Astrocyte of the hippocampus (primary cell): ENCODE results near the gene SLC45A1.
"Not testable (repeated sequence)": the region's sequence is repeated elsewhere in the genome, so short reads cannot be mapped to it uniquely, and the experiment has no call there.

Source experiments
- DNase-seq: peaks from one replicate; pipeline ENCODE4 v3.0.0; 2011; ENCODE audit warnings: low read depth, low spot score

Gene SLC45A1

GRCh38 chr1:8367571-8368194 lies 49.8 kb downstream of the SLC45A1 start:
- no peak for DNase-seq

- no peak for DNase-seq
Observed at GRCh38 chr1:8368956-8369639, 51.2 kb downstream of the SLC45A1 start.

GRCh38 chr1:8370046-8370881 lies 52.4 kb downstream of the SLC45A1 start:
- DNase-seq: peak; percentile 69

GRCh38 chr1:8370905-8371315 lies 53.0 kb downstream of the SLC45A1 start:
- DNase-seq: no peak

GRCh38 chr1:8371372-8371991 lies 53.6 kb downstream of the SLC45A1 start:
- no peak for DNase-seq

GRCh38 chr1:8373125-8373524 lies 55.2 kb downstream of the SLC45A1 start:
- no peak for DNase-seq

- DNase-seq: peak; percentile 92
Observed at GRCh38 chr1:8373581-8374241, 55.8 kb downstream of the SLC45A1 start.

- no peak for DNase-seq
Observed at GRCh38 chr1:8374356-8374755, 56.4 kb downstream of the SLC45A1 start.

- peak; percentile 28 for DNase-seq
Observed at GRCh38 chr1:8374812-8375211, 56.9 kb downstream of the SLC45A1 start.

GRCh38 chr1:8376358-8376840 lies 58.5 kb downstream of the SLC45A1 start:
- no peak for DNase-seq

- no peak for DNase-seq
Observed at GRCh38 chr1:8377271-8377981, 59.5 kb downstream of the SLC45A1 start.

- DNase-seq: no peak
Observed at GRCh38 chr1:8378178-8378577, 60.3 kb downstream of the SLC45A1 start.

- DNase-seq: no peak
Observed at GRCh38 chr1:8378981-8379470, 61.1 kb downstream of the SLC45A1 start.

- DNase-seq: no peak
Observed at GRCh38 chr1:8379513-8380186, 61.7 kb downstream of the SLC45A1 start.

GRCh38 chr1:8380310-8380709 lies 62.4 kb downstream of the SLC45A1 start:
- DNase-seq: not testable (repeated sequence)

- no peak for DNase-seq
Observed at GRCh38 chr1:8381618-8382017, 63.7 kb downstream of the SLC45A1 start.

- DNase-seq: peak; percentile 75
Observed at GRCh38 chr1:8382051-8382505, 64.2 kb downstream of the SLC45A1 start.

GRCh38 chr1:8382608-8383505 lies 64.9 kb downstream of the SLC45A1 start:
- DNase-seq: no peak

GRCh38 chr1:8384088-8384487 lies 66.2 kb downstream of the SLC45A1 start:
- no peak for DNase-seq
